ENCODE results near the gene ILKAP.

Gene ILKAP

DNA sequence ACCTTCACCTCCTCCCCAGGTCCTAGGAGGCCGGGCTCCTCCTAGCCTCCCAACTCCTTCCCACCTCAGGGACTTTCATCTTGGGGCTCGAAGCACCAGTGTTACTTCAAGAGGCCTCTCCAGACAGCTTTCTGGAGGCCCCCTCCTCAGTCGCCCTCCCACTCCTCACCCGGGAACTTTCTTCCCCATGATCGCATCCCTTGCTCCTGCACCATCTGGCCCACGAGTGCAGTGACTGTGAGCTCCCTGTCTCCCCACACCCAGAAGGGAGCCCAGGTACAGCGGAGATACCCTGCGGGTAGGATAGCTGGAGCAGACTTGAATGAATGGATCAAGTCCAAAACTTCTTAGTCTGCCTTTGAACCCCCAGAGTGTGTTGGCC, 38.6 kb downstream of the ILKAP start:
- no peak for DNase-seq

- DNase-seq, result no peak
Measured at GRCh38 chr2:238163481-238164198, 39.9 kb downstream of the ILKAP start.

GRCh38 chr2:238162846-238163441, 40.6 kb downstream of the ILKAP start:
- DNase-seq, result no peak

- DNase-seq, result no peak
Measured at GRCh38 chr2:238162251-238162845, 41.1 kb downstream of the ILKAP start.

GRCh38 chr2:238161291-238162051, 42.0 kb downstream of the ILKAP start:
- DNase-seq, result no peak

DNA sequence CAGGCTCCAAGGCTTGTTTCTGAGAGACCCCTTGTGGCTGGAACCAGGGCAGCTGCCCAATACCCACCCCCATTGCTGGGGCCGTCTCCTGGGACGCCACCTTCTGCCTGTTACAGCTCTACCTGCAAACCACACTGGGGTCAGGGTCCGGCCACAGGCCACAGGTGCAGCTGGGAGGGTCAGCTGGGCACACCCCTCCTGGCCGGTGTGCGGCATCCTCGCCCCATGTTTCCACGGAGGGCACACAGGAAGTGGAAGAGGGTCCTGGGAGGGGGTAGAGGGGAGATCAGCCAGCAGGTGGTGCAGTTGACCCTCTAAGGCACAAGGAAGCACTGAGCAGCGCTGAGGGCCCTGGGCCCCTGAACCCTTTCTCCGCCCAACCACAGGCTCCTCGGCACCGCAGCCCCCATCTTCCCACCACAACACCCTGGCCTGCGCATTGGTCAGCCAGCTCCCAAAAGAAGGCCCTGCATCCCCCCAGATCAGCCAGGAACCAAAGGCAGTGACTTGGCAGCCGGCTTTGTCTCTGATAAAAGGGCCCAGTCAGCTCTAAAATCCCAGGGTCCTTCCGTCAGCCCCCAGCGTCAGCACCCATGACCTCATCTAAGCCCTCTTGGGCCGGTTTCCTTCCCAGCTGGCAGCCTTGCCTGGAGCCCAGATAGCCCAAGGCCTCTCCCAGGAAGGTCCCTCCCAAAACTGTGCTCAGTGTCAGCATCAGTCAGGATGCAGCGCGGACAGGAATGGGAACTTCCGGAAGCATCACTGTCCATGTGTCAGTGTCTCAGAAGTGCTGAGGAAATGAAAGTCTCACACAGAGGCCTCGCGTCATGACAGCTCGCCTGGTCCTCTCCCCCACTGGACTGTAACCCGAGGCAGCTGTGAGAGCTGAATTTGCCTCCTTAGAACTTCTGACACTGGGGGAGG, 43.0 kb downstream of the ILKAP start:
- no peak for DNase-seq

- DNase-seq, result no peak
Measured at GRCh38 chr2:238159661-238160205, 43.8 kb downstream of the ILKAP start.

GRCh38 chr2:238159071-238159539, 44.4 kb downstream of the ILKAP start:
- peak in 1 of 6 experiments; percentile 19 for DNase-seq

- DNase-seq, result peak in 5 of 6 experiments; percentile 12 to 34 (median 13)
Measured at GRCh38 chr2:238158509-238159070, 44.9 kb downstream of the ILKAP start, which contains the start of gene ERFE. TSS of gene ERFE (plus strand) at chr2:238158970. CDS start at chr2:238159008, 38 bp downstream.

GRCh38 chr2:238158018-238158508, 45.4 kb downstream of the ILKAP start:
- no peak for DNase-seq

- DNase-seq, result no peak
Measured at GRCh38 chr2:238157506-238158017, 45.9 kb downstream of the ILKAP start.

DNA sequence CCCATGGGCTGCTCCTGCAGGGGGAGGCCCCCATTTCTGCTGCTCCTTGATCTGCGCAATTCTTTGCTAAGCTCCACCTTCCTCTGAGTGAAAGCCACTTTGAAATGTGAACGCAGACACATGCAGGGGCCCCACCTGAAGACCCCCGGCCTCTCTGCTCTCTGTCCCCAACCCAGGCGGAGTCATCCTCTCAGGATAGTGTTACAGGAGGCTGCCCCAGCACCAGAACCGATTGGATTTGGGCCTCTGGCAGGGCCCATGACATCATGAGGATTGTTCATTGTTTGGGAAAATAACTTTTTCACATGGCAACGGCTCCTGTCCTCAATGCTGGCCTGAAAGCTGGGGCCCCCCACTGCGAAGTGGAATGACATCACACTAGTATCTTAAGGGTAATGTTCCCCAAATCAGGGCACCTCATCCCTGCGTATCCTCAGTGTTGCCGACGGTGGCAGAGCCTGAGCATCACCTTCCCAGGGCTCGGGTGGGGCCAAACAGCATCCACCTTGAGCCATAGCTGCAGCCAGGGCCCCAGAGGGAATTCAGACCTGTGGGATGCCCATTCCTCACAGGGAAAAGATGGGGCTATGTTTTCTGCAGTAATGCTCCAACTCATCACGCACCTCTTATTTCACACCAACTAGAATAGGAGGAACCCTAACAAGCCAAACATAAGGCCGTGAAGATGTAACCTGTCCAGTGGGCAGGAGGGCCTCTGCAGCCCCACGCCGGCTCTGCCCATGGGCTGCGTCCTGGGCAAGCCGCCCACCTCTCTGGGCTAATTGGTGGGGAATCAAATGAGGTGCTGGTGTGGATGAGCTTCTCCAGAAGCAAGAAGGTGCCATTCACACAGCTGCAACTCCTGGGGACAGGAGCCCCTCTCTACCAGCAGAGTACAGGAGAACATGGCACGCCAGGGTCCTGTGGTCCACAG, 47.5 kb downstream of the ILKAP start:
- DNase-seq, result no peak

- DNase-seq, result no peak
Measured at GRCh38 chr2:238155051-238155760, 48.3 kb downstream of the ILKAP start.

DNA sequence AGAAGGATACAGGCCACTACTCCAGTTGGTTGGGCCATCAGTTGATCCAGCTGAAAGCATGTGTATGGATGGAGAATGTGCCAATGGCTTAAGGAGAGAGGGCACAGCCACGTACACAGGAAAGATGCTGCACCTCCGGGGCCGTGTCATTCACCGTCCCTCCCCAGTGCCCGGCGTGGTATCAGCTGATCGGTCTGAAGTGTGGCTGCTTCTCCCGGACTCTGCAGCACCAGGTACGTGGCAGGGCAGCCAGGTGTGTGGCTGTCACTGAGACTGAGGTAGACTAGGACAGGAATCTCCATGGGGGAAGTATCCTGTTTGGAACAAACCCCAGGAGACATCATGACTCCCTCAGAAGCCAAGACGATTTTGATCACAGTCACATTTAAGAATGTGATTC, 48.9 kb downstream of the ILKAP start:
- DNase-seq, result no peak

GRCh38 chr2:238152771-238153688, 50.5 kb downstream of the ILKAP start:
- no peak for DNase-seq

- no peak for DNase-seq
Measured at GRCh38 chr2:238151628-238152235, 51.8 kb downstream of the ILKAP start.

GRCh38 chr2:238151205-238151604, 52.3 kb downstream of the ILKAP start:
- DNase-seq, result no peak

DNA sequence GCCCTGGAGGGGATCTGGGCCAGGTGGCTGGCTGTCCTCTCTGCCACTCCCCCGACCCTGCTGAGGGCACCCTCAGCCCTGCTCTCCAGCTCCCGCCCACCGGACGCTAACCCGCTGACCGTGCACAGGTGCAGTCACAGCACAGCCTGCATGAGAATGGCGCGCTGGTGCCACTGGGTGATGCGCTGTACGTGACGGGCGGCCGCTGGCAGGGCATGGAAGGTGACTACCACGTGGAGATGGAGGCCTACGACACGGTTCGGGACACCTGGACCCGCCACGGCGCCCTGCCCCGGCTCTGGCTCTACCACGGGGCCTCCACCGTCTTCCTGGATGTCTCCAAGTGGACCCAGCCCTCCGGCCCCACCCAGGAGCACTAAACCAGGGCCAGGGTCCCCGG, 52.8 kb downstream of the ILKAP start:
- DNase-seq, result no peak

All from stimulated activated naive CD4-positive, alpha-beta T cell (primary cell).